Measurements from ENCODE around the gene CLASP2.

- TF ChIP-seq EZH2 (IDR thresholded peaks at IDR 0.05; ENCODE audit: insufficient read depth, low read length) (no peak), CTCF (IDR thresholded peaks at IDR 0.05; ENCODE audit: insufficient read depth, low read depth, low read length) (no peak)
These were observed 142.7 kb downstream of the CLASP2 start for GRCh38 chr3:33575311-33575710.
